ENCODE measurements around the gene VAV3. TPM values are rescaled to one million over a fixed set of nuclear protein-coding genes. Genes with fewer than 3 reads are reported as not detected.

Gene VAV3
- total and polyA plus RNA-seq, 2 of the 8 experiments (the other 6 are each of a cell fraction or from before 2014, with no cell fraction given): 2.9 to 7.9 TPM

GRCh38 chr1:107840725-107841124 is 124.3 kb downstream of the VAV3 start:
- no peak for DNase-seq (ENCODE audit: low read depth in 1 of 2, low spot score in 2 of 2)
- ChIA-PET POLR2A (ENCODE audit: partially characterized antibody) (no interaction called here), CTCF (ENCODE audit: partially characterized antibody) (no interaction called here)
- Histone ChIP-seq H3K36me3 (ENCODE audit: control insufficient read depth in 2 of 4, insufficient read depth in 4 of 4, low read length in 3 of 4) (no peaks in the 10 kb centered on the region), H3K23ac (ENCODE audit: insufficient read length) (no peak overlapping the region), H3K4me1 (replicated peaks in 1 of 4; ENCODE audit: control insufficient read depth in 3 of 4, insufficient read depth in 4 of 4, low read length in 3 of 4) (peaks cover 0 to 5% (median 3%) of the 10 kb centered on the region in 4 experiments; a peak in 3 of 7 replicates), H4K5ac (ENCODE audit: insufficient read length, low read depth, low read length) (no peak overlapping the region), H4K20me1 (replicated peaks in 1 of 2; ENCODE audit: control insufficient read depth in 1 of 2, insufficient read depth in 2 of 2, low read length in 2 of 2) (no peaks in the 10 kb centered on the region), H2AFZ (ENCODE audit: low read length) (no peak overlapping the region), H2BK120ac (replicated peaks; ENCODE audit: low read depth, low read length) (no peak overlapping the region), H4K91ac (replicated peaks; ENCODE audit: insufficient read length, low read length) (no peak overlapping the region), H3K23me2 (ENCODE audit: low read depth, low read length) (no peaks in the 10 kb centered on the region), H3K4me3 (ENCODE audit: extremely low read depth in 1 of 4, insufficient read depth in 2 of 4, low read depth in 3 of 4, low read length in 4 of 4) (no peak overlapping the region), H3K18ac (ENCODE audit: extremely low read depth, low read length) (no peak overlapping the region), H3K14ac (ENCODE audit: insufficient read length) (no peak overlapping the region), H3K4ac (replicated peaks; ENCODE audit: insufficient read length, low read depth, low read length) (no peak overlapping the region), H2BK15ac (ENCODE audit: low read length) (no peak overlapping the region), H2BK5ac (ENCODE audit: low read depth, low read length) (no peak overlapping the region), H3K4me2 (ENCODE audit: insufficient read depth in 1 of 2, low read depth in 2 of 2, low read length in 2 of 2) (no peak overlapping the region), H3K27me3 (replicated peaks in 1 of 4; ENCODE audit: control insufficient read depth in 3 of 4, extremely low read depth in 1 of 4, insufficient read depth in 3 of 4, low read length in 3 of 4) (no peaks in the 10 kb centered on the region), H3K9ac (replicated peaks in 1 of 4; ENCODE audit: extremely low read depth in 1 of 4, low read depth in 3 of 4, low read length in 3 of 4) (no peak overlapping the region), H3K9me3 (ENCODE audit: insufficient read depth in 2 of 2, low read depth in 1 of 2, low read length in 1 of 2) (no peaks in the 10 kb centered on the region), H2BK20ac (ENCODE audit: low read length) (no peak overlapping the region), H2BK12ac (ENCODE audit: low read depth, low read length) (no peak overlapping the region), H2AK5ac (ENCODE audit: low read depth, low read length) (no peak overlapping the region), H3K27ac (ENCODE audit: low read depth, low read length) (no peak overlapping the region), H3K79me2 (ENCODE audit: control insufficient read depth in 1 of 2, insufficient read depth in 2 of 2, low read length in 2 of 2) (no peaks in the 10 kb centered on the region), H4K8ac (ENCODE audit: extremely low read depth, insufficient read depth, low read length) (no peak overlapping the region), H3K56ac (replicated peaks; ENCODE audit: insufficient read length, low read depth, low read length) (no peak overlapping the region), H3K79me1 (ENCODE audit: low read depth, low read length) (no peaks in the 10 kb centered on the region; the same call in 1 of the 2 replicates)
- WGBS, 2 experiments (ENCODE audit: extremely low coverage in 1 of 2, insufficient coverage in 1 of 2, insufficient read length in 1 of 2, insufficient replicate concordance in 2 of 2, low coverage in 1 of 2, low lambda C conversion rate in 2 of 2, missing lambda C conversion rate in 1 of 2): 72% methylated on average over 1 of the region's 1 CpG; no CpG with 5 or more reads in 1 of the 2 experiments
- no peak for FAIRE-seq
- no peak for TF ChIP-seq KDM4A (IDR thresholded peaks at IDR 0.05; ENCODE audit: low read depth, low read length, severe bottlenecking)
- no peak for TF ChIP-seq TAF1 (IDR thresholded peaks at IDR 0.05; ENCODE audit: low read depth, low read length)
- TF ChIP-seq E2F6 (IDR thresholded peaks at IDR 0.05): no peak
- TF ChIP-seq CEBPB (IDR thresholded peaks at IDR 0.05; ENCODE audit: low read depth, low read length): no peak
- no peak for TF ChIP-seq RBBP5 (IDR thresholded peaks at IDR 0.05; ENCODE audit: borderline replicate concordance, low read depth, low read length)
- no peak for TF ChIP-seq ATF3 (IDR thresholded peaks at IDR 0.05; ENCODE audit: insufficient read depth, low read depth, low read length)
- no peak for TF ChIP-seq JUND (IDR thresholded peaks at IDR 0.05; ENCODE audit: low read length)
- no peak for TF ChIP-seq TAF7 (optimal IDR thresholded peaks at IDR 0.05; ENCODE audit: borderline replicate concordance, low read depth, low read length)
- TF ChIP-seq USF2 (IDR thresholded peaks at IDR 0.05; ENCODE audit: low read length): no peak
- TF ChIP-seq CREB1 (IDR thresholded peaks at IDR 0.05): no peak
- no peak for TF ChIP-seq GABPA (IDR thresholded peaks at IDR 0.05; ENCODE audit: borderline replicate concordance, insufficient read depth, low read length)
- TF ChIP-seq CHD2 (IDR thresholded peaks at IDR 0.05; ENCODE audit: low read length): no peak
- TF ChIP-seq FOSL1 (IDR thresholded peaks at IDR 0.05; ENCODE audit: insufficient read depth, low read depth, low read length): no peak
